Esophagus muscularis mucosa (tissue), 4 donors: Measurements from ENCODE around the gene NGRN. TPM values are rescaled to one million over a fixed set of nuclear protein-coding genes. Genes with fewer than 3 reads are reported as not detected.
A peak's percentile ranks its signal among the peaks of the same experiment; 100 is the strongest.

Experiments
- DNase-seq: peaks from one replicate; pipeline ENCODE4 v3.0.0-alpha.2; 2017; ENCODE audit errors: extremely low spot score
- H3K27ac ChIP-seq, 4 donors: fragments of 200-600 bp; sonication (generic); replicated peaks in 1 of 4; 1 replicate in 3 of 4; 2 replicates in 1 of 4; pipeline ENCODE4 v1.5.1; 2016 to 2019; ENCODE audit warnings: mild to moderate bottlenecking in 1 of 4
- H3K27me3 ChIP-seq, 4 donors: fragments of 200-600 bp; sonication (generic); one replicate each; pipeline versions ENCODE4 v1.5.1 to v1.6.0; 2016 to 2019
- H3K36me3 ChIP-seq, 4 donors: fragments of 200-600 bp; sonication (generic); one replicate each; pipeline ENCODE4 v1.5.1; 2016 to 2019
- H3K4me1 ChIP-seq, 4 donors: fragments of 200-600 bp; sonication (generic); one replicate each; pipeline ENCODE4 v1.5.1; 2016 to 2019
- H3K4me3 ChIP-seq, 4 donors: fragments of 200-600 bp; sonication (generic); 1 replicate in 2 of 4; 2 replicates in 2 of 4; pipeline ENCODE4 v1.5.1; 2016 to 2019; ENCODE audit warnings: mild to moderate bottlenecking in 4 of 4, moderate library complexity in 1 of 4
- H3K9me3 ChIP-seq, 4 donors: fragments of 200-600 bp; sonication (generic); 1 replicate in 3 of 4; 2 replicates in 1 of 4; pipeline ENCODE4 v1.5.1; 2016 to 2019
- EP300 ChIP-seq: sonication (generic); formaldehyde crosslinking; IDR thresholded peaks from one replicate; pipeline ENCODE4 v1.6.1; 2017; ENCODE audit warnings: antibody characterized with exemption
- POLR2A ChIP-seq: fragments of 450-650 bp; IDR thresholded peaks from one replicate; pipeline ENCODE4 v1.6.1; 2017; ENCODE audit warnings: antibody characterized with exemption, moderate library complexity, mild to moderate bottlenecking, low read depth
- POLR2AphosphoS5 ChIP-seq, 2 donors: sonication (generic); formaldehyde crosslinking; IDR thresholded peaks; one replicate each; pipeline ENCODE4 v1.6.1; 2017; ENCODE audit warnings: antibody characterized with exemption in 2 of 2
- WGBS: methylation state at CpG from one replicate; pipeline ENCODE4 v1.1.5; 2018; 5-methylcytosine and 5-hydroxymethylcytosine counted together
- intact Hi-C: fragments of 100-400 bp; cut with DNase I; formaldehyde crosslinking; loops from one replicate; pipeline ENCODE4 v1.15.1; 2023
- total RNA-seq, 4 donors: library from RNA; depleted of rRNA; stranded (reverse); fragments of >200 nt; gene quantifications; one replicate each; pipeline versions ENCODE4 v1.1.0 to v1.2.1, GENCODE V29; 2016
- TF ChIP-seq, protein P1 (sequence below), 3 experiments: fragments of 200-600 bp in 2 of 3; fragments of 450-650 bp in 1 of 3; sonication (generic) in 2 of 3; IDR thresholded peaks; one replicate each; pipeline ENCODE4 v1.5.1; 2017 to 2019; ENCODE audit warnings: antibody characterized with exemption in 3 of 3, mild to moderate bottlenecking in 2 of 3, moderate library complexity in 1 of 3

The NGRN gene
- total RNA-seq, 4 donors from 2014 or later: 140 to 166 (median 154) TPM

- peaks cover 9 to 60% (median 52%) of the 10 kb centered on the region in 4 donors for H3K36me3 ChIP-seq
- intact Hi-C loops: no loop called here
- peaks cover 41 to 63% (median 60%) of the 10 kb centered on the region in 4 donors for H3K4me1 ChIP-seq
- H3K27ac ChIP-seq: peak overlapping the region; percentile 89 to 97 (median 91)
- WGBS: 15% methylated on average over 9 of the region's 9 CpGs
- H3K4me3 ChIP-seq: peak overlapping the region; percentile 80 to 93 (median 92)
- H3K9me3 ChIP-seq: no peaks in the 10 kb centered on the region
- DNase-seq: no peak
- H3K27me3 ChIP-seq: no peaks in the 10 kb centered on the region
- TF ChIP-seq, protein P1, sequence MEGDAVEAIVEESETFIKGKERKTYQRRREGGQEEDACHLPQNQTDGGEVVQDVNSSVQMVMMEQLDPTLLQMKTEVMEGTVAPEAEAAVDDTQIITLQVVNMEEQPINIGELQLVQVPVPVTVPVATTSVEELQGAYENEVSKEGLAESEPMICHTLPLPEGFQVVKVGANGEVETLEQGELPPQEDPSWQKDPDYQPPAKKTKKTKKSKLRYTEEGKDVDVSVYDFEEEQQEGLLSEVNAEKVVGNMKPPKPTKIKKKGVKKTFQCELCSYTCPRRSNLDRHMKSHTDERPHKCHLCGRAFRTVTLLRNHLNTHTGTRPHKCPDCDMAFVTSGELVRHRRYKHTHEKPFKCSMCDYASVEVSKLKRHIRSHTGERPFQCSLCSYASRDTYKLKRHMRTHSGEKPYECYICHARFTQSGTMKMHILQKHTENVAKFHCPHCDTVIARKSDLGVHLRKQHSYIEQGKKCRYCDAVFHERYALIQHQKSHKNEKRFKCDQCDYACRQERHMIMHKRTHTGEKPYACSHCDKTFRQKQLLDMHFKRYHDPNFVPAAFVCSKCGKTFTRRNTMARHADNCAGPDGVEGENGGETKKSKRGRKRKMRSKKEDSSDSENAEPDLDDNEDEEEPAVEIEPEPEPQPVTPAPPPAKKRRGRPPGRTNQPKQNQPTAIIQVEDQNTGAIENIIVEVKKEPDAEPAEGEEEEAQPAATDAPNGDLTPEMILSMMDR (IDR thresholded peaks at IDR 0.05): peak; percentile 41 to 65 (median 55)
- no peak for TF ChIP-seq POLR2A
- no peak for TF ChIP-seq EP300
- TF ChIP-seq POLR2AphosphoS5 (IDR thresholded peaks at IDR 0.05): peak in 1 of 2 donors; percentile 11
Observed at GRCh38 chr15:90232941-90233386, 32.5 kb upstream of the NGRN start.

GRCh38 chr15:90233387-90234095 lies 31.9 kb upstream of the NGRN start, which contains the start of gene CIB1:
TSS of gene CIB1 (minus strand) at chr15:90233941. CDS start at chr15:90233885, 56 bp downstream.
- no peaks in the 10 kb centered on the region for H3K9me3 ChIP-seq
- WGBS: 0% methylated on average over 3 of the region's 63 CpGs
- intact Hi-C loops: no loop called here
- peak within 1 kb of the TSS; percentile 80 to 93 (median 92) for H3K4me3 ChIP-seq
- peaks cover 4 to 60% (median 51%) of the 10 kb centered on the region in 4 donors for H3K36me3 ChIP-seq
- TF ChIP-seq, protein P1 (IDR thresholded peaks at IDR 0.05): no peak
- TF ChIP-seq POLR2AphosphoS5 (IDR thresholded peaks at IDR 0.05): peak; percentile 77 to 87
- peak; percentile 54 for TF ChIP-seq POLR2A
- no peaks in the 10 kb centered on the region for H3K27me3 ChIP-seq
- peak; percentile 98 for DNase-seq
- H3K4me1 ChIP-seq: peaks cover 41 to 58% (median 56%) of the 10 kb centered on the region in 4 donors
- peak within 1 kb of the TSS; percentile 89 to 97 (median 91) for H3K27ac ChIP-seq

DNA sequence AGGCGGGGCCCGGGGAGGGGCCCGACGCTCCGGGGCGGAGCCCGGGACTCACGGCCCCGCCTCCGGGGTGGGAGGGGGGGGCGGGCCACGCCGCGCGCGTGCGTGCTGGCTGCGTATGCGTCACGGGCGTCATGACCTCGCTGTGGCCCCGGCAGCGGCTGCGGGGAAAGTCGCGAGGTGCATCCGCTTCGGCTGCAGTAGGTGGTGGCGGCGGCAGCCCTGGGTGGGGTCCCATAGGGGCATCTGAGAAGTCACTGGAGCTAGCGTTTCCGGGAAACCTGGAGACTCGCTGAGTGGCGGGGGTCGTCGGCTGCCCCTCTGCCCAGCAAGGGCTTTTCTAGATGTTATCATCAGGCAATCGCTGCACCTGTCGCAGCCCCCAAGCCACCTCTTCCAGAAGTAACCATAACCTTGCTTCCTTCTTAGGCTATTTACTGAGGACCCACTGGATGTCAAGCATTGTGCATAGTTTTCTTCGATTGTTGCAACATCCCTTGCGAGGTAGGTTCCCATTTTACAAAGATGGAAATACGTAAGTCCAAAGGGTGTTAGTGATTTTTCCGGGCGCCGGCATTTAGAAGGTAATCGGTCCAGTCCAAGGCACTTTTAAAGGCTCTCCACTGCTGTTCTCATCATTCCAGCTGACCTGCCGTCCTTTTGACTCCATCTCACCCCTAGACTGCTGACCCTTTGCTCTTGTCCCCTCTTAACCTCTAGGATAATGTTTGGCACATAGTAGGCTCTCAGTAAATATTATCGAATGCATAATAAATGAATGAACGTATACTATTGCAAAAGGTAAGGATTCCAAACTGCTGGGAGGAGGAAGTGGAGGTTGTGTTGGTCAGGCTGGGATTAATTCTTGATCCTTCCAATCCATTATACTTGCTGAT lies 31.1 kb upstream of the NGRN start, which contains the start of gene GDPGP1:
GDPGP1 (plus strand) TSS at position 114 of the 893 bp plus-strand sequence. CDS start 6,700 bp downstream, outside the sequence.
- Histone ChIP-seq H3K4me1 (peaks cover 36 to 50% (median 48%) of the 10 kb centered on the region in 4 donors), H3K9me3 (no peaks in the 10 kb centered on the region), H3K36me3 (peaks cover 0 to 58% (median 47%) of the 10 kb centered on the region in 4 donors), H3K27ac (peak within 1 kb of the TSS; percentile 89 to 97 (median 91)), H3K27me3 (no peaks in the 10 kb centered on the region), H3K4me3 (peak within 1 kb of the TSS; percentile 80 to 93 (median 92))
- WGBS: 15% methylated on average over 12 of the region's 49 CpGs
- DNase-seq: no peak
- TF ChIP-seq EP300: no peak
- peak; percentile 91 for TF ChIP-seq POLR2AphosphoS5 (IDR thresholded peaks at IDR 0.05)
- TF ChIP-seq POLR2A: no peak
- TF ChIP-seq, protein P1 (IDR thresholded peaks at IDR 0.05): peak in 1 of 3 experiments; percentile 21
- intact Hi-C loops: no loop called here

GRCh38 chr15:90239371-90239770 lies 26.1 kb upstream of the NGRN start:
- Histone ChIP-seq H3K4me1 (peaks cover 7 to 9% (median 8%) of the 10 kb centered on the region in 4 donors), H3K27me3 (no peaks in the 10 kb centered on the region), H3K36me3 (peaks cover 4 to 60% (median 44%) of the 10 kb centered on the region in 4 donors), H3K4me3 (no peak overlapping the region), H3K27ac (no peak overlapping the region), H3K9me3 (no peaks in the 10 kb centered on the region)
- DNase-seq: no peak
- WGBS: 76% methylated on average over 3 of the region's 3 CpGs
- intact Hi-C loops: no loop called here
- TF ChIP-seq, protein P1 (IDR thresholded peaks at IDR 0.05): no peak
- TF ChIP-seq EP300: no peak
